Calu3 (cell line): ENCODE data around the gene CDADC1. TPM values are rescaled to one million over a fixed set of nuclear protein-coding genes. Genes with fewer than 3 reads are reported as not detected.

Source experiments
- BruUV-seq: library from RNA; stranded (reverse); fragments of 400-500 nt; replicated peaks from 2 replicates; lab custom pipeline; 2021; lab: Mats Ljungman, UMichigan
- CTCF ChIA-PET: fragments of 300-600 bp; sonication (Branson Sonifier 250); formaldehyde crosslinking; loops from one replicate; lab custom pipeline; 2022; ENCODE audit warnings: antibody characterized with exemption; lab: Charles Lee
- DNase-seq: peaks from one replicate; pipeline ENCODE4 v3.0.0; 2022
- H3K27ac Mint-ChIP-seq: one replicate; pipeline ENCODE4 v1.8.0; 2022; ENCODE audit warnings: mixed read lengths; ENCODE audit not compliant: unreplicated experiment
- H3K27me3 Mint-ChIP-seq: one replicate; pipeline ENCODE4 v1.8.0; 2022; ENCODE audit warnings: mixed read lengths; ENCODE audit not compliant: unreplicated experiment
- H3K36me3 Mint-ChIP-seq: one replicate; pipeline ENCODE4 v1.8.0; 2022; ENCODE audit warnings: mild to moderate bottlenecking, moderate library complexity, mixed read lengths; ENCODE audit not compliant: insufficient read depth, unreplicated experiment
- H3K4me1 Mint-ChIP-seq: one replicate; pipeline ENCODE4 v1.8.0; 2022; ENCODE audit warnings: mild to moderate bottlenecking, low read depth, mixed read lengths; ENCODE audit not compliant: unreplicated experiment
- H3K4me3 Mint-ChIP-seq: one replicate; pipeline ENCODE4 v1.8.0; 2022; ENCODE audit warnings: mild to moderate bottlenecking, low read depth, moderate library complexity, mixed read lengths; ENCODE audit not compliant: unreplicated experiment
- H3K9me3 Mint-ChIP-seq: one replicate; pipeline ENCODE4 v1.8.0; 2022; ENCODE audit warnings: low read depth, mixed read lengths; ENCODE audit not compliant: unreplicated experiment
- CTCF ChIP-seq: fragments of 200-600 bp; IDR thresholded peaks from one replicate; pipeline ENCODE4 v1.8.0; 2022; ENCODE audit warnings: antibody characterized with exemption; ENCODE audit not compliant: unreplicated experiment
- intact Hi-C: fragments of 100-400 bp; cut with micrococcal nuclease; formaldehyde crosslinking; loops from one replicate; pipeline ENCODE4 v1.10.0; 2022; ENCODE audit not compliant: unreplicated experiment
- total RNA-seq: library from RNA; stranded (reverse); gene quantifications from 2 replicates; pipeline ENCODE4 v1.2.3, GENCODE V29; 2022

CDADC1 gene
- total RNA-seq, 1 experiment from 2014 or later: 6.4 TPM

- DNase-seq: no peak
- intact Hi-C loops: no loop called here
- Mint-ChIP-seq H3K27ac (no peak overlapping the region), H3K27me3 (peaks cover 21% of the 10 kb centered on the region), H3K4me3 (no peak overlapping the region), H3K9me3 (no peaks in the 10 kb centered on the region), H3K36me3 (peaks cover 4% of the 10 kb centered on the region), H3K4me1 (no peaks in the 10 kb centered on the region)
- BruUV-seq: no TSS peak
- no peak for TF ChIP-seq CTCF
- CTCF ChIA-PET: no interaction called here
Measured at GRCh38 chr13:49216334-49216733, 31.4 kb upstream of the CDADC1 start.

GRCh38 chr13:49217962-49218492, 29.7 kb upstream of the CDADC1 start:
- no TSS peak for BruUV-seq
- Mint-ChIP-seq H3K27ac (no peak overlapping the region), H3K27me3 (peaks cover 21% of the 10 kb centered on the region), H3K4me1 (no peaks in the 10 kb centered on the region), H3K4me3 (no peak overlapping the region), H3K36me3 (peaks cover 4% of the 10 kb centered on the region), H3K9me3 (no peaks in the 10 kb centered on the region)
- no peak for DNase-seq
- intact Hi-C loops: no loop called here
- CTCF ChIA-PET: no interaction called here
- TF ChIP-seq CTCF: no peak

- CTCF ChIA-PET: no interaction called here
- BruUV-seq: no TSS peak
- DNase-seq: no peak
- H3K4me1 Mint-ChIP-seq: no peaks in the 10 kb centered on the region
- H3K27me3 Mint-ChIP-seq: peaks cover 21% of the 10 kb centered on the region
- peaks cover 4% of the 10 kb centered on the region for H3K36me3 Mint-ChIP-seq
- H3K9me3 Mint-ChIP-seq: no peaks in the 10 kb centered on the region
- H3K27ac Mint-ChIP-seq: no peak overlapping the region
- no peak for TF ChIP-seq CTCF
- no peak overlapping the region for H3K4me3 Mint-ChIP-seq
- intact Hi-C loops: no loop called here
Measured at GRCh38 chr13:49218493-49219051, 29.2 kb upstream of the CDADC1 start.

GRCh38 chr13:49219647-49220035, 28.1 kb upstream of the CDADC1 start:
- no peak overlapping the region for H3K27ac Mint-ChIP-seq
- intact Hi-C loops: no loop called here
- no TSS peak for BruUV-seq
- H3K36me3 Mint-ChIP-seq: peaks cover 4% of the 10 kb centered on the region
- DNase-seq: no peak
- peaks cover 21% of the 10 kb centered on the region for H3K27me3 Mint-ChIP-seq
- H3K4me1 Mint-ChIP-seq: no peaks in the 10 kb centered on the region
- peak overlapping the region; percentile 61 for H3K4me3 Mint-ChIP-seq
- no peaks in the 10 kb centered on the region for H3K9me3 Mint-ChIP-seq
- TF ChIP-seq CTCF: no peak
- CTCF ChIA-PET: no interaction called here
